Activated effector memory CD4-positive, alpha-beta T cell treated with Interleukin-2 at 50 U/mL for 16 hours (primary cell): Measurements from ENCODE around the gene KIF24.
"Not testable (repeated sequence)": the region's sequence is repeated elsewhere in the genome, so short reads cannot be mapped to it uniquely, and the experiment has no call there.

Experiments
- DNase-seq: peaks from one replicate; pipeline ENCODE4 v3.0.0-alpha.2; 2020

KIF24 gene, protein sequence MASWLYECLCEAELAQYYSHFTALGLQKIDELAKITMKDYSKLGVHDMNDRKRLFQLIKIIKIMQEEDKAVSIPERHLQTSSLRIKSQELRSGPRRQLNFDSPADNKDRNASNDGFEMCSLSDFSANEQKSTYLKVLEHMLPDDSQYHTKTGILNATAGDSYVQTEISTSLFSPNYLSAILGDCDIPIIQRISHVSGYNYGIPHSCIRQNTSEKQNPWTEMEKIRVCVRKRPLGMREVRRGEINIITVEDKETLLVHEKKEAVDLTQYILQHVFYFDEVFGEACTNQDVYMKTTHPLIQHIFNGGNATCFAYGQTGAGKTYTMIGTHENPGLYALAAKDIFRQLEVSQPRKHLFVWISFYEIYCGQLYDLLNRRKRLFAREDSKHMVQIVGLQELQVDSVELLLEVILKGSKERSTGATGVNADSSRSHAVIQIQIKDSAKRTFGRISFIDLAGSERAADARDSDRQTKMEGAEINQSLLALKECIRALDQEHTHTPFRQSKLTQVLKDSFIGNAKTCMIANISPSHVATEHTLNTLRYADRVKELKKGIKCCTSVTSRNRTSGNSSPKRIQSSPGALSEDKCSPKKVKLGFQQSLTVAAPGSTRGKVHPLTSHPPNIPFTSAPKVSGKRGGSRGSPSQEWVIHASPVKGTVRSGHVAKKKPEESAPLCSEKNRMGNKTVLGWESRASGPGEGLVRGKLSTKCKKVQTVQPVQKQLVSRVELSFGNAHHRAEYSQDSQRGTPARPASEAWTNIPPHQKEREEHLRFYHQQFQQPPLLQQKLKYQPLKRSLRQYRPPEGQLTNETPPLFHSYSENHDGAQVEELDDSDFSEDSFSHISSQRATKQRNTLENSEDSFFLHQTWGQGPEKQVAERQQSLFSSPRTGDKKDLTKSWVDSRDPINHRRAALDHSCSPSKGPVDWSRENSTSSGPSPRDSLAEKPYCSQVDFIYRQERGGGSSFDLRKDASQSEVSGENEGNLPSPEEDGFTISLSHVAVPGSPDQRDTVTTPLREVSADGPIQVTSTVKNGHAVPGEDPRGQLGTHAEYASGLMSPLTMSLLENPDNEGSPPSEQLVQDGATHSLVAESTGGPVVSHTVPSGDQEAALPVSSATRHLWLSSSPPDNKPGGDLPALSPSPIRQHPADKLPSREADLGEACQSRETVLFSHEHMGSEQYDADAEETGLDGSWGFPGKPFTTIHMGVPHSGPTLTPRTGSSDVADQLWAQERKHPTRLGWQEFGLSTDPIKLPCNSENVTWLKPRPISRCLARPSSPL (N-terminal part only)

DNA sequence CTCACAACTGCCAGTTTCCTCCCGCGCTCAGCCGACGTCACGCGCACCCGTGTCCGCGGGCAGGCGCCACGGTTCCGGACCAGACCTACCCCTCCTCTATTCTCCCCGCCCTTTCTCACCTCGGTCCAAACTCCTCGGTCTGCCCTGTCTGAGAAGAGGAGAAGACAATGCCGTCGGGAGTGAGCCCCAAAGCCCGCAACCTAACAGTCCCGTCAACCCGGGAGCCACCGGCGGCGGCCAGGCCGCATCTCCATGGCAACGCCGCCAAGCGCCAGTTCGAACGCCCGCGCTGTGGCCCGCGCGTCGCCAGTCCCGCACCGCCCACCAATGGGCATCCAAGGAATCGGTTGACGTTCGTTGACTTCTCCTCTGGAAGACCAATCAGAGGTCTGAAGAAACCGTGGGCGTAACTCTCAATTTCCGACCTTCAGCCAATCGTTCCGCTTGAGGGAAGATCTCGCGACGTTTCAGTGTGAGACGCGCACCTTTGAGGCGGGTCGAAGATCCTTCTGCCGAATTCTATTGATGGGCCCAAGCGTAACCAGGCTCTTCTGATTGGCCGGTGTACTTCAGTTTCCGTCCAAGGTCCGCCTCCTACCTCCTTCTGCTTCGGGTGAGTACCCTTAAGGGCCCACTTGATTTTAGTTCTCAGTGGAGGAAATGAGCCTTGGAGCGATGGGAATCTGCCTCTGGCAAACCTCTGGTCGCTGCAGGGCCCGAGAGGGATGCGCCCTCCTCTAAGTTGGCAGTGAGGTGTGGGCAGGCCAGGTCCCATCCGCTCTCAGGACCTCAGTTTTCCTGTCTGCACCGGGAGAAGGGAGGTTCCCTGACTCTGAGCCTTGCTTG lies at the start of gene KIF24, which contains the start of gene NUDT2:
KIF24 (minus strand) TSS at position 282 of the 846 bp plus-strand sequence. CDS start 17,922 bp downstream, outside the sequence.
NUDT2 (plus strand) TSS at position 583 of the 846 bp plus-strand sequence. CDS start 9,471 bp downstream, outside the sequence.
- DNase-seq = peak; percentile 92

DNA sequence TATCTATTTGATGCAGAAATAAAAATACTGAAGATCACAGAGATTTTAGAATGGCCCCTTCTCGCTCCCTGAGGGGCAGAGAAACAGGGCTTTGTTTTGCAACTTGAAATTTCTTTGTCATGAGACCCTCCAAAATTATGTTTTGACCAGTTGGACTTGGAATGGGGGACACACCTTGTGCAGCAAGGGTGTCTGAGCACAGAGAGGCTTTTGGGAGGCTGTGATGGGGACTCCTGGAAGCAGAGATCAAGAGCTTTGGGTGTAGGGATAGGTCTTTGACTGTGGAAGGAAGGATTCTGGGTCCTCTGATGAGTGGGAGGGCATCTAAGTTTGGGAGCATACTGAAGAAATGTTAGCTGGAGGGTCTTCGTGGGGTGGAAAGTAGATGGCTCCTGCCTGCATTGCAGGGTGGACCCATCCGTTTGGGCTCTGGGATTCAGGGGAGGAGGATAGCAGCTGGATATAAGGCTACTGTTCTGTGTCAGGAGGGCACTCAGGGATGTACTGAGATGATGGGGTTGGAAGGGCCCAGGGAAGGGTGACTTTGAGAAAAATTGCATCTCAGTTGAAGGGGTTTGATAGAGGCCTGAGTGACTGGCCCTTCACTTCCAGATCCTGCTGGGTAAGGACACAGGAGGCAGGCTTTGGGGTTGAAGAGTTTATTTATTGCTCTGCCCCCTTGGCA lies 49.5 kb upstream of the KIF24 start:
- no peak for DNase-seq

DNA sequence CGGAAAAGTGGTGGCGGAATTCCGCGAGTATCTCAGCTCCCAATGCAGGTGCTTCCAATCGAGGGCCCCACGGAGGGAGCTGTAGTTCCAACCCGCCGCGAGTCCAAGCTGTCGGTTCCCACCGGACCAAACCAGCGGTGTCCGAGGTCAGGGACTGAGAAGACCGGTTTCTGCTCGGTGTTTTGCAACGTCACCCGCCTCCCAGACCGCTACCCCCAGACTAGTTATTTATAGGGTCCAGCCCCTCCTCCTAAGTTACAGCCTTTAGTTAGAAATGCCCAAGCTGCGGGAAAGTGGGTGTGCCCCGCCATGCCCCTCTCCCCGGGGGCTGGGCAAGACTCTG lies 48.3 kb upstream of the KIF24 start:
- no peak for DNase-seq

DNA sequence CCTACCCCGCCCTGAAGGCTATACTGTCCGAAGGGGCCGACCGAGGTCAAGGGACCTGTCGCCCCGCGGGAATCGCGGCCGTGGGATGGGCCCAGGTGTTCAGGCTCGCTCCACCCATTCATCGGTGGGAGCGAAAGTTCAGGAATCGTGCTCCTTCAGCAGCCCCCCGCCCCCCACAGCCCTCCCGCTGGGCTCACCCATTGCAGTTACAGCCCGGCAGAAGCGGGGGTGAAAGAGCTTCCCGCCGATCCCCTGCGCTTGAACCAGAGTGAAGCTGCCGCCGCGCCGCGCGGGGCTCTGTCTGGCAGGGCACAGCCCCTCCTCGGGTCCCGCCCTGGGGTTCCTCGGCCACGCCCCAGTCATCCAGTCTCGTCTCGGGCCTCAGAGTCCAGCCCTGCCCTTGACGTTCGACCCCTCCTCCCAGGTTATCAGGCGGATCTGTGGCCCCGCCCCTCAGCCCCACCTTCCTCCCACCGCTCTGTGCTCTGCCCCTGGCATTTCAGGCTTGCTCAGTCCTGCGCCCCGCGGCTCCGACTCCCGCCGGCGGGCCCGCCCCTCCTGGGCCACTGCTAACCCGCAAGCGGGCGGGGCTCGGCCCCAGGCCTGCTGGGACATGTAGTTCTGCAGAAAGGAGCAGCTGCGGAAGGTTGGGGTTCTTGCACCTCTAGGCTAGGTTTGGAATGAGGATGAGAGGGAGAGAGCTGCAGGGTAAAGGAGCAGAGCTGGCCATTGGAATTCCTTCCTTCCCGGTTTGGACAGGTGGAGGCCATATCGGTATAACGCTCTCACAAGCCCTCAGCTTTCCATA lies 47.7 kb upstream of the KIF24 start, which contains the start of gene MYORG:
MYORG (minus strand) TSS at position 303 of the 808 bp plus-strand sequence. CDS start 3,955 bp downstream, outside the sequence.
- peak; percentile 98 for DNase-seq

DNA sequence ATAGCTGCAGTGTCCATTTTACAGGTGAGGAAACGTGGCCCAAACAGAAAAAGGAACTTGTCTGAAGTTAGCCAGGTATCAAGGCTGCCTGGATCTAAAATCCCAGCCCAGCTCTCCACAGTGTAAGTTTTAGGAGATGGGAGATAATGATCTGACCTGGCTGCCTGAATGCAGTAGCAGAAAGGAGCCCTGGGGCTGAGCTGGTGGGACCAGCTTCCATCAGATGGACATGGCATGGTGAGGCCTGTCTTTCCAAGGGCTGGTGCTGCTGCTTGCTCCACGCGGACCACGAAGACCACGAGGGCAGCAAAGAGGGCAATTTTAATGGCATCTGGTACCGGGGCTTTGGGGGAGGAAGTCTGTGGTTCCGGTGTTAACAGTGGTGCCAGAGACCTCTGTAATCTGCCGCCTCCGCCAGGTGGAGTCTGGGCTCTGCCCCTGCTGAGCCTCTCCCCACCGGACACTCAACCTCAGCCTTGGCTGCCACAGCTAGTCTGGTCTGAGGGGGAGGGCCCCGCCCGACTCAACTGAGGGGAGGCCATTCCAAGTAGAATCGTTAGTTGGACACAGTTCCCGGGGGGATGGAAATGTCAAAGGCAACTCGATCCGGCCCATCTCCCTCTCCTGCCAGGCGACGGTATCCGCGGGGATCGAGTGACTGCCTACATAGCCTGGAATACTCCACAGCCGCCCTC lies 47.0 kb upstream of the KIF24 start:
- DNase-seq = peak; percentile 50

DNA sequence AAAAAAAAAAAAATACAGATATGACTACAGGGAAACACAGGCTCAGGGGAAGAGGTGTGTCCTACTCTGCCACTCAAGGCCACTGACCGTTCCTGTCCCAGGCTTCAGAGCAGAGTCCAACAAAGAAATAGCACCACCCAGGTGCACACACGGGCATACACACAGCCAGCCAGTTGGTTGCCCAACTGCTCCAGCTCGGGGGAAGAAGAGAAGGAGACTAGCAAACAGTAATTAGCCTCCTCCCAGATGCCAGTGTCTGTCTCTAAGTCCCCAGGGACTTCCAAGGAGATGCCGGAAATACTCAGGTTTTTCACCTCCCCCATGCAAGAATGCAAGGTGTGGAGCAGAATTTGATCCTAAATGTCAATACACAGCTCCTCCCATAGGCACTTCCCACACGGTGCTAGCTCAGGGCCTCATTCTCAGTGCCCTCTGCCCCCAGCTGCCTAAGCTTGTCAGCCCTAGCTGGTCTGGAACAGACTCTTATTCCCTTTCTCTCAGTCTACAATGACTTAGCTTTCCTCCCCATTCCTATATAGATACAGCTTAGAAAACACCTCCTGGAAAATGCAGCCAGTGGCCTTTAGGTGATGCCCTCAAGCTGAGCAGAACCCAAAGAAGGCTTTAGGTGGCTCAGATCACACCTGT lies 46.0 kb upstream of the KIF24 start:
- DNase-seq = no peak

DNA sequence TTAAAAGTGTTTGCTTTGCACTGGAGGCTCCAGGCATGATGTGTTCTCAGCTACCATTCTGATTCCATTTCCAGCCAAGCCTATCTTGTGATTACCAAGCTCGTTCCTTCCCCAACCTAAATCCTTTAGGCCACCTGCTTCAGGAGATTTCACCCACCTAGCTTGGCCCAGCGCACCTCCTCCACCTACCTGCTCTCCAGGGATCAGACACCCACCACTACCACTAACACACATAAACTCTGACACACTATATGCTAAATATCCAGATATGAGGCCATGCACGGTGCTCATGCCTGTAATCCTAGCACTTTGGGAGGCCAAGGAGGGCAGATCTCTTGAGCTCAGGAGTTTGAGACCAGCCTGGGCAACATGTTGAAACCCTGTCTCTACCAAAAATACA lies 45.3 kb upstream of the KIF24 start:
- no peak for DNase-seq

DNA sequence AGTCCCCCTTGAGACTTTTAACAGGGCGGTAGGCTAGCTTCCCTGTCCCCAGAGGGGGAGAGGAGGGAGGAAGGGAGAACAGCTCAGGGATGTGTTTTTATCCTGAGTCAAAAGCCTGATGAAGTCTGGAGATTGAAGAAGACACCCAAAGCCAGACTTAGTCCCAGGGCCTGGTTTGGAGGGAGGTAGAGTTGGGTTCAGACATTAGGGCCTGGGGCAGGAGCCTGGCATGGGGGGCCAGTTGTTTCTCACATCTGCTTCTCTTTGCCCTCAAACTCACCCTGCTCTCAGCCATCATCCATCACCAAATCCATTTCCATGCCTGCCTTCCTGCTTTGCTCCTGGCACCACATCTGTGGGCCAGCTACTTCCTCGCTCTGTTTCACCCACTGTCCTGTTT lies 44.7 kb upstream of the KIF24 start:
- no peak for DNase-seq

DNA sequence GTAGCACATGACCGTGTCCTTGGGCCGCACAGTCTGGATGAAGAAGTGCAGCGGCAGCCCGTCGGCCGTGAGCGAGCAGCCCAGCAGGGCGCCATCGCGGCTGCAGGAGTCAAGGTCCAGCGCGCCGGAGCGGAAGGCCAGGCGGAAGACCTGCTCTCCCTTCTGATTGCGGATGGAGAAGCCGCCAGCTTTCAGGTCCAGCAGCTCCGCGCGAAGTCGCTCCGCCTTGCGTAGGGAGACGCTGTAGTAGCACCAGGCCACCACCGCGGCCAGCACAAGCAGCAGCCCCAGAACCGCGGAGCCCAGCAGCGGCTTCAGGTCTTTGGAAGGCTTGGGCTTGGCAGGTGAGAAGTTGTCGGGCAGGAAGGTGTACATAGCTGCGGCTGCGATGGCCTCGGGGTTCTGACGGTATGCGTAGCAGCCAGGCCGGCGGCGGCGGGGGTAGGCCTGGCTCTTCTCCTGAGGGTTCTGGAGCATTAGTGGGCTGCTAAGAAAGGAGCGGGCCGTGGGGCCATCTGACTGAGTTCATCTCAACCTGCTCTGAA lies 43.5 kb upstream of the KIF24 start:
- no peak for DNase-seq

DNA sequence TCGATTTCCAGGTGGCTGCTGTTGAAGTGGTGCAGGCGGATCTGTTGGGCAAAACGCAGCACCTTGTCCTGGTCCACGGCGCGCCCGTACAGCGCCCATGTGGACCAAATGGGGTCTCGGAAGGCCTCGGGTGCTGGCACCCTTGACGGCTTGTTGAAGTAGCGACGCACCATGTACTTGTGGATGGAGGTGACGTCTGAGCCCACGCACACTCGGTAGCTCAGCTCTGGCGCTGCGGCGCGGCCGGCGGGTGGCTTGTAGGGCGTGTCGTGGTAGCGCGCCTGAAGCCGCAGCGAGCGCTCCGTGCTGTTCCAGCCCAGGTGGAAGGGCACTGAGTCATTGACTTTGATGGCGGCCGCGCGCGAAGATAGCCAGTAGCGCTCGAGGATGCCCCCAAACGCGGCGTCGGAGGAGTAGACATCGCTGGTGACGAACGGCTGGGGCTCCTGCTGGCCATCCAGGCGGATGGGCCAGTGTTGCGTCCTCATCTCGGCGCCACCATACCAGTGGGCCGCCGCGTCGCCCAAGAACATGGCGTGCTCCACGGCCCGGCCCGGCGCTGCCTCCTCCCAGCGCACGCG lies 42.9 kb upstream of the KIF24 start:
- DNase-seq = no peak

DNA sequence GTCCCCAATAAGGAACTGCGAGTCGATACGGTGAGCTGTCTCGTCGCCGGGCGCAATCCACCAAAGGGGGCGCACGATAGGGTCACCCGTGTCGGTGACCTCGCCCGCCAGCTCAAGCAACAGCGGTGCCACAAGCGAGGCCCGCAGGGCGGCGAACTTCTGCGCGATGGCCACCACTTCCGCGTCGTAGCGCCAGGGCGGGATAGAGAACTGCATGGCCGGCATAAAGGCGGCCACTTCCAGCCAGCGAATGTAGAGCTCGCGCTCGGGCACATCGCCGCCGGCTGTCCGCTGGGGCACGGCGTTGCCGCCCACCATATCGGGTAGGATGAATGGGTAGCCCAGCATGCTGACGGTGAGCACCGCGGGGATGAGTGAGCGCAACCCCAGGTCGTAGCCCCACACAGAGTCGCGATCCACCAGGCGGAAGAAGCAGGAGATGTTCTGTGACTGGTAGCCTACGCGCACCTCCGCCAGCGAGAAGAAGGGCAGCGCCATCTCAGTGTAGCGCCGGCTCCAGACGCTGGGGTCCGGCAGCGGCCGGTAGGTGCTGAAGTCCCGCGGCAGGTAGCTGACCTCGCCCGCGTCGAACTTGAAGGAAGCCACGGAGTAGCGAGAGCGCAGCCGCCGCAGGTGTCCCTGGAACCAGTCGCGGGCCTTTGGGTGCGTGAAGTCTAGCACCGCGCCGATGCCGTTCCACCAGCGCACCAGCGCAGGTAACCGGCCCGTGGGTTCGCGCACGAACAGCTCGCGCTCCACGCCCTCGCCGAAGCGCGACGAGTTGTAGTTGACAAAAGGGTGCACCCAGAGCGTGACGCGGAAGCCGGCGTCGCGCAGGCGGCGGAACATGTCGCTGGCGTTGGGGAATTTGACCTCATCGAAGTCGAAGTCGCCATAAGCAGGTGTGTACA lies 42.2 kb upstream of the KIF24 start:
- no peak for DNase-seq

DNA sequence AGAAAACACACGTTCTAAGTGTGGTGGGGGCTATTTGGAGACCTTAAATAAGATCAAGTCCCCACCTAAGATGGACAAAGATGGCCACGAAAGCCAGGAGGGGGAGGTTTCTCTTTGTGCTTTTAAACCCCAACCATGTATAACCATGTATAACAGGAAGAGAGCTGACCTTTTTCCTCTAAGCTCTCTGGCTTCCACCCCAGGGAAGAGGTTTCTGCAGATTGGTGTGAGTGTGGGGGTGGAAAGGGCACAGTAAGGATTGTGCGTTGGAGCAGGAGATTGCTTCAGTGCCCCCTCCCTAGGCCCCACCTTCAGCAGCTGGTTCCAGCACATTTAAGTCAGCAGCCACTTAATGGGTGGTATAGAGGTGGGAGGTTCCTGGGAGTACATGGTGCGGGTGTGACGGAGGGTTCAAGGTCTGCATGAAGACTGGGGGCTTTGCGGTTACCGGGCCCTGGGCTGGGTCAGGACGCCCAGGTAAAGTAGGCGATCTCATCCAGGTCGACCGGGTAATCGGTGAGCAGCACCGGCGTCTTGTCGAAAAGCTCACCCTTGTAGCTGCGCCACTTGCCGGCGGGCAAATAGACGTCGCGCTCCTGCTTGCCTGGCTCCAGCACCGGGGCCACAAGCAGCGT lies 41.4 kb upstream of the KIF24 start:
- DNase-seq = no peak

DNA sequence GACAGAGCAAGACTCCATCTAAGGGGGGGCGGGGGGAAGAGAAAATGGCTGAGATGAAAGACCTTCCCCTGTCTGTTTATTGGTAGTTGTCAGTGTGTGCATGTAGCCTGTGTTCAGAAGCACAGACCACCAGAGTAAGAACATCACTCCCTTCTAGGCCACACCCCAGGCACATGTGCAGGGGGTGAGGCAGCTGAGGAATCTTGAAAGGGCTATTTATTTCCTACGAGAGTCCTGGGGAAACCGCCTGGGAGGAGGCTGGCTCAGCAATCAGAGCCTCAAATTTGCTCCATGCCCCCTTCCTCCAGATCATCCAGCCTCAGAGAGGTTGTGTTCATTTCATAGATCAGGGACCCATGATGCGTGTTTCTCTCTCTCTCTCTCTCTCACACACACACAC lies 40.6 kb upstream of the KIF24 start:
- DNase-seq = no peak

DNA sequence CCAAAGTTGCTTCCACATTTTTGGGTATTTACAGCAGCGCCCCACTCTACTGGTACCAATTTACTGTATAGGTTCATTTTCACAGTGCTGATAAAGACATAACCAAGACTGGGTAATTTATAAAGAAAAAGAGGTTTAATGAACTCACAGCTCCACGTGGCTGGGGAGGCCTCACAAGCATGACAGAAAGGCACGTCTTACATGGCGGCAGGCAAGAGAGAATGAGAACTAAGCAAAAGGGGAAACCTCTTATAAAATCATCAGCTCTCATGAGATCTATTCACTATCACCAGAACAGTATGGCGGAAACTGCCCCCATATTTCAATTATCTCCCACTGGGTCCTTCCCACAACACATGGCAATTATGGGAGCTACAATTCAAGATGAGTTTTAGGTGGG lies 39.7 kb upstream of the KIF24 start:
- not testable (repeated sequence) for DNase-seq

DNA sequence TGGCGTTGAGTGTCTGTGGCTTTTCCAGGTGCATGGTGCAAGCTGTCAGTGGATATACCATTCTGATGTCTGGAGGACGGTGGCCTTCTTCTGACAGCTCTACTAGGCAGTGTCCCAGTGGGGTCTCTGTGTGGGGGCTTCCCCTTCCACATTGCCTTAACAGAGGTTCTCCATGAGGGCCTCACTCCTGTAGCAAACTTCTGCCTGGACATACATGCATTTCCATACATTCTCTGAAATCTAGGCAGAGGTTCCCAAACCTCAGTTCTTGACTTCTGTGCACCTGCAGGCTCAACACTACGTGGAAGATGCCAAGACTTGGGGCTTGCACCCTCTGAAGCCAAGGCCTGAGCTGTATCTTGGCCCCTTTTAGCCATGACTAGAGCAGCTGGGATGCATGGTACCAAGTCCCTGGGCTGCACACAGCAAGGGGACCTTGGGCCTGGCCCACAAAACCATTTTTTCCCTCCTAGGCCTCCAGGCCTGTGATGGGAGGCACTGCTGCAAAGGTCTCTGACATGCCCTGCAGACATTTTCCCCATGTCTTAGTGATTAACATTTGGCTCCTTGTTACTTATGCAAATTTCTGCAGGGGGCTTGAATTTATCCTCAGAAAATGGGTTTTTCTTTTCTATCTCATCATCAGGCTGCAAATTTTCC lies 38.8 kb upstream of the KIF24 start:
- not testable (repeated sequence) for DNase-seq

DNA sequence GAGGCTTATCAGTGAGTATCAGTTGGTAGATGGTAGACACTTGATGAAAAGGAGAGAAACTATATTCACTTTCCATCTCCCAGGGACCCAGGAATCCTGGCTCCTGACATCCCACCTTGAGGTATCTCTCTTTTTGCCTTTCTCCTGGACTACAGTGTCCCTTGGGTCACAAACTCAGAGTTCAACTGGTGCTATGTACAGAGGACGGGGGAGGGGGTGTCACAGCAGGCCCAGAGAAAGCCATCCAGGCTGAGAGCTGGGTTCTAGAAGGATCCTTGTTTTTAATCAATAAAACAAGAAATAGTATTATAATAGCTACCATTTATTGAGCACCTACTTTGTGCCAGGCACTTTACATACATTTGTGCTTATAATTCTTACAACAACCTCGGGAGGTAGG lies 37.3 kb upstream of the KIF24 start:
- no peak for DNase-seq
